GM20000 (cell line): Measurements from ENCODE around the gene DHTKD1.

Experiments used
- DNase-seq: peaks from one replicate; pipeline ENCODE4 v3.0.0; 2012; ENCODE audit warnings: low spot score
- CTCF ChIP-seq: IDR thresholded peaks from 2 replicates; pipeline ENCODE4 v1.5.1; 2012; ENCODE audit warnings: mild to moderate bottlenecking, control low read depth; ENCODE audit errors: extremely low read depth, missing control alignments

The DHTKD1 gene

GRCh38 chr10:12129222-12130111 is 60.7 kb downstream of the DHTKD1 start, which contains the start of gene SEC61A2:
Gene SEC61A2 (plus strand): TSS chr10:12129677. CDS start chr10:12129788, 111 bp downstream.
- no peak for TF ChIP-seq CTCF

GRCh38 chr10:12130237-12130872 is 61.6 kb downstream of the DHTKD1 start:
- peak; percentile 9 for TF ChIP-seq CTCF
- peak; percentile 73 for DNase-seq

More at GRCh38 chr10:12129222-12130111, 60.7 kb downstream of the DHTKD1 start, which contains the start of gene SEC61A2:
- peak; percentile 100 for DNase-seq

- DNase-seq = no peak
- no peak for TF ChIP-seq CTCF
Measured at GRCh38 chr10:12135631-12136030, 66.9 kb downstream of the DHTKD1 start.

GRCh38 chr10:12140038-12140437 is 71.3 kb downstream of the DHTKD1 start:
- TF ChIP-seq CTCF = no peak

GRCh38 chr10:12144538-12144937 is 75.8 kb downstream of the DHTKD1 start:
- TF ChIP-seq CTCF = no peak
- no peak for DNase-seq

More at GRCh38 chr10:12140038-12140437, 71.3 kb downstream of the DHTKD1 start:
- DNase-seq = no peak

GRCh38 chr10:12150163-12150562 is 81.4 kb downstream of the DHTKD1 start:
- no peak for TF ChIP-seq CTCF
- no peak for DNase-seq

GRCh38 chr10:12154516-12154915 is 85.8 kb downstream of the DHTKD1 start:
- no peak for TF ChIP-seq CTCF
- no peak for DNase-seq
